Measurements from ENCODE around the gene GDNF.
"Not testable (repeated sequence)": the region's sequence is repeated elsewhere in the genome, so short reads cannot be mapped to it uniquely, and the experiment has no call there.

The GDNF gene

GRCh38 chr5:37867654-37868053, 27.8 kb upstream of the GDNF start:
- ATAC-seq = no peak
- TF ChIP-seq ZFP3 (CRISPR knock-in tag; IDR thresholded peaks at IDR 0.05) (no peak), TCF4 (CRISPR knock-in tag; IDR thresholded peaks at IDR 0.05; ENCODE audit: borderline replicate concordance) (no peak), ESRRG (CRISPR knock-in tag; IDR thresholded peaks at IDR 0.05) (no peak), CSDC2 (CRISPR knock-in tag; IDR thresholded peaks at IDR 0.05) (no peak), OSR1 (CRISPR knock-in tag; IDR thresholded peaks at IDR 0.05) (no peak), ISL1 (CRISPR knock-in tag; IDR thresholded peaks at IDR 0.05) (no peak), GLIS3 (CRISPR knock-in tag; IDR thresholded peaks at IDR 0.05) (no peak), CREB5 (CRISPR knock-in tag; IDR thresholded peaks at IDR 0.05; ENCODE audit: low read depth) (no peak), PATZ1 (CRISPR knock-in tag; IDR thresholded peaks at IDR 0.05; ENCODE audit: borderline replicate concordance) (no peak), ZFP30 (CRISPR knock-in tag; IDR thresholded peaks at IDR 0.05) (no peak), SNAI2 (CRISPR knock-in tag; IDR thresholded peaks at IDR 0.05) (no peak), TSHZ2 (CRISPR knock-in tag; IDR thresholded peaks at IDR 0.05) (no peak), TOX (CRISPR knock-in tag; IDR thresholded peaks at IDR 0.05; ENCODE audit: borderline replicate concordance) (no peak)

GRCh38 chr5:37862907-37863306, 23.1 kb upstream of the GDNF start:
- ATAC-seq = not testable (repeated sequence)

GRCh38 chr5:37860206-37860605, 20.4 kb upstream of the GDNF start:
- TF ChIP-seq CSRNP3 (CRISPR knock-in tag; IDR thresholded peaks at IDR 0.05) (no peak), SNAI2 (CRISPR knock-in tag; IDR thresholded peaks at IDR 0.05) (no peak), ISL1 (CRISPR knock-in tag; IDR thresholded peaks at IDR 0.05) (no peak)
- no peak for ATAC-seq

GRCh38 chr5:37859805-37860204, 20.0 kb upstream of the GDNF start:
- no peak for ATAC-seq
- no peak for TF ChIP-seq PPARA (CRISPR knock-in tag; IDR thresholded peaks at IDR 0.05; ENCODE audit: borderline replicate concordance)
- no peak for TF ChIP-seq ZNF565 (CRISPR knock-in tag; conservative IDR thresholded peaks at IDR 0.05; ENCODE audit: low read depth)
- no peak for TF ChIP-seq CSRNP3 (CRISPR knock-in tag; IDR thresholded peaks at IDR 0.05)
- no peak for TF ChIP-seq ZFP3 (CRISPR knock-in tag; IDR thresholded peaks at IDR 0.05)
- no peak for TF ChIP-seq ZC3H10 (CRISPR knock-in tag; IDR thresholded peaks at IDR 0.05)
- no peak for TF ChIP-seq ISL1 (CRISPR knock-in tag; IDR thresholded peaks at IDR 0.05)
- TF ChIP-seq TCF4 (CRISPR knock-in tag; IDR thresholded peaks at IDR 0.05; ENCODE audit: borderline replicate concordance) = no peak
- no peak for TF ChIP-seq TOX (CRISPR knock-in tag; IDR thresholded peaks at IDR 0.05; ENCODE audit: borderline replicate concordance)
- TF ChIP-seq GLIS3 (CRISPR knock-in tag; IDR thresholded peaks at IDR 0.05) = no peak
- no peak for TF ChIP-seq ZNF8 (CRISPR knock-in tag; IDR thresholded peaks at IDR 0.05)
- no peak for TF ChIP-seq POU6F1 (CRISPR knock-in tag; IDR thresholded peaks at IDR 0.05; ENCODE audit: borderline replicate concordance, low read depth)
- no peak for TF ChIP-seq PATZ1 (CRISPR knock-in tag; IDR thresholded peaks at IDR 0.05; ENCODE audit: borderline replicate concordance)
- no peak for TF ChIP-seq ZFP30 (CRISPR knock-in tag; IDR thresholded peaks at IDR 0.05)
- TF ChIP-seq OSR1 (CRISPR knock-in tag; IDR thresholded peaks at IDR 0.05) = no peak
